Lower leg skin (tissue), 4 donors: Measurements from ENCODE around the gene CALD1. TPM values are rescaled to one million over a fixed set of nuclear protein-coding genes. Genes with fewer than 3 reads are reported as not detected.

ENCODE experiments used
- DNase-seq, 2 donors: peaks; one replicate each; pipeline ENCODE4 v3.0.0-alpha.2; 2019; ENCODE audit warnings: low spot score in 2 of 2
- H3K4me3 ChIP-seq: fragments of 200-600 bp; sonication (generic); 2 replicates; pipeline ENCODE4 v1.5.1; 2017; ENCODE audit warnings: mild to moderate bottlenecking, low read depth; ENCODE audit not compliant: poor library complexity, severe bottlenecking
- CTCF ChIP-seq, 3 donors: fragments of 450-650 bp; IDR thresholded peaks; one replicate each; pipeline ENCODE4 v1.5.1; 2016; ENCODE audit warnings: antibody characterized with exemption in 3 of 3, mild to moderate bottlenecking in 3 of 3, moderate library complexity in 2 of 3
- POLR2A ChIP-seq, 2 donors: fragments of 450-650 bp; IDR thresholded peaks; one replicate each; pipeline ENCODE4 v1.6.1; 2016 to 2017; ENCODE audit warnings: antibody characterized with exemption in 2 of 2, mild to moderate bottlenecking in 1 of 2, moderate library complexity in 1 of 2
- WGBS, 2 donors: methylation state at CpG; one replicate each; pipeline ENCODE4 v1.1.5; 2018; 5-methylcytosine and 5-hydroxymethylcytosine counted together
- intact Hi-C: fragments of 100-400 bp; cut with DNase I; formaldehyde crosslinking; loops from one replicate; pipeline ENCODE4 v1.15.0; 2023; ENCODE audit warnings: low total_unique reads
- total RNA-seq, 4 donors: library from RNA; depleted of rRNA; stranded (reverse); fragments of >200 nt; gene quantifications; one replicate each; pipeline ENCODE4 v1.1.0, GENCODE V29; 2016

Gene CALD1
- total RNA-seq, 4 donors from 2014 or later, result 30.3 to 95.7 (median 58.0) TPM

GRCh38 chr7:134905375-134905774 is 125.9 kb downstream of the CALD1 start:
- WGBS, 2 donors, result 26 to 33% methylated on average over 2 of the region's 2 CpGs
- intact Hi-C loops, result no loop called here
- H3K4me3 ChIP-seq, result no peak overlapping the region
- DNase-seq, result peak in 1 of 2 donors; percentile 55
- TF ChIP-seq POLR2A (IDR thresholded peaks at IDR 0.05) (no peak), CTCF (IDR thresholded peaks at IDR 0.05) (no peak)

- H3K4me3 ChIP-seq, result no peak overlapping the region
- no peak for DNase-seq
- intact Hi-C loops, result no loop called here
- WGBS, 2 donors, result 86 to 89% methylated on average over 4 of the region's 4 CpGs
- TF ChIP-seq POLR2A (IDR thresholded peaks at IDR 0.05) (no peak), CTCF (IDR thresholded peaks at IDR 0.05) (no peak)
These were observed 127.6 kb downstream of the CALD1 start for GRCh38 chr7:134907000-134907399.

GRCh38 chr7:134907639-134908038 is 128.2 kb downstream of the CALD1 start:
- H3K4me3 ChIP-seq, result no peak overlapping the region
- TF ChIP-seq POLR2A (IDR thresholded peaks at IDR 0.05) (no peak), CTCF (IDR thresholded peaks at IDR 0.05) (no peak)
- WGBS, 2 donors, result 29 to 50% methylated on average over 6 of the region's 6 CpGs
- no peak for DNase-seq
- intact Hi-C loops, result no loop called here

GRCh38 chr7:134908289-134908688 is 128.9 kb downstream of the CALD1 start:
- 35 to 44% methylated on average over 3 of the region's 3 CpGs for WGBS, 2 donors
- intact Hi-C loops, result no loop called here
- no peak overlapping the region for H3K4me3 ChIP-seq
- no peak for DNase-seq
- TF ChIP-seq POLR2A (IDR thresholded peaks at IDR 0.05) (no peak), CTCF (IDR thresholded peaks at IDR 0.05) (no peak)

GRCh38 chr7:134910214-134910890 is 130.9 kb downstream of the CALD1 start:
- DNase-seq, result no peak
- 74 to 76% methylated on average over 4 of the region's 4 CpGs for WGBS, 2 donors
- no peak for TF ChIP-seq POLR2A (IDR thresholded peaks at IDR 0.05)
- no peak for TF ChIP-seq CTCF (IDR thresholded peaks at IDR 0.05)
- intact Hi-C loops, result no loop called here
- no peak overlapping the region for H3K4me3 ChIP-seq

GRCh38 chr7:134910968-134911367 is 131.5 kb downstream of the CALD1 start:
- no peak overlapping the region for H3K4me3 ChIP-seq
- 89 to 97% methylated on average over 4 of the region's 4 CpGs for WGBS, 2 donors
- intact Hi-C loops, result no loop called here
- no peak for DNase-seq
- TF ChIP-seq CTCF (IDR thresholded peaks at IDR 0.05) (no peak), POLR2A (IDR thresholded peaks at IDR 0.05) (no peak)
